Vagina (tissue), 2 donors: ENCODE results near the gene SLC9A4. TPM values are rescaled to one million over a fixed set of nuclear protein-coding genes. Genes with fewer than 3 reads are reported as not detected.

Experiments used
- DNase-seq, 2 donors: peaks; one replicate each; pipeline ENCODE4 v3.0.0-alpha.2; 2017; ENCODE audit errors: extremely low spot score in 2 of 2
- H3K27ac ChIP-seq: fragments of 200-600 bp; sonication (generic); one replicate; pipeline ENCODE4 v1.5.1; 2019
- H3K27me3 ChIP-seq: fragments of 200-600 bp; sonication (generic); one replicate; pipeline ENCODE4 v1.5.1; 2019
- H3K36me3 ChIP-seq, 2 donors: fragments of 200-600 bp; sonication (generic); one replicate each; pipeline ENCODE4 v1.5.1; 2017 to 2019
- H3K4me1 ChIP-seq: fragments of 200-600 bp; sonication (generic); one replicate; pipeline ENCODE4 v1.5.1; 2019
- H3K4me3 ChIP-seq, 2 donors: fragments of 200-600 bp; sonication (generic); 1 replicate in 1 of 2; 2 replicates in 1 of 2; pipeline ENCODE4 v1.5.1; 2016 to 2019
- H3K9me3 ChIP-seq: fragments of 200-600 bp; sonication (generic); one replicate; pipeline ENCODE4 v1.5.1; 2019
- POLR2A ChIP-seq, 2 donors: fragments of 450-650 bp; IDR thresholded peaks; one replicate each; pipeline ENCODE4 v1.6.1; 2017; ENCODE audit warnings: antibody characterized with exemption in 2 of 2, mild to moderate bottlenecking in 2 of 2, moderate library complexity in 2 of 2
- POLR2AphosphoS5 ChIP-seq, 2 donors: sonication (generic); formaldehyde crosslinking; IDR thresholded peaks; one replicate each; pipeline ENCODE4 v1.9.0; 2017; ENCODE audit warnings: antibody characterized with exemption in 2 of 2, mild to moderate bottlenecking in 2 of 2, low read depth in 1 of 2; ENCODE audit not compliant: insufficient read depth in 1 of 2
- intact Hi-C: fragments of 100-400 bp; cut with DNase I; formaldehyde crosslinking; loops from one replicate; pipeline ENCODE4 v1.15.1; 2023
- total RNA-seq: library from RNA; depleted of rRNA; stranded (reverse); fragments of >200 nt; gene quantifications from one replicate; pipeline ENCODE4 v1.2.3, GENCODE V29; 2016
- TF ChIP-seq, protein P1 (sequence below), 3 experiments: fragments of 450-650 bp in 2 of 3; fragments of 200-600 bp in 1 of 3; sonication (generic) in 1 of 3; IDR thresholded peaks; one replicate each; pipeline ENCODE4 v1.5.1; 2017 to 2019; ENCODE audit warnings: antibody characterized with exemption in 3 of 3, mild to moderate bottlenecking in 2 of 3, moderate library complexity in 2 of 3

Gene SLC9A4
- total RNA-seq, 1 donor from 2014 or later, result not detected

DNA sequence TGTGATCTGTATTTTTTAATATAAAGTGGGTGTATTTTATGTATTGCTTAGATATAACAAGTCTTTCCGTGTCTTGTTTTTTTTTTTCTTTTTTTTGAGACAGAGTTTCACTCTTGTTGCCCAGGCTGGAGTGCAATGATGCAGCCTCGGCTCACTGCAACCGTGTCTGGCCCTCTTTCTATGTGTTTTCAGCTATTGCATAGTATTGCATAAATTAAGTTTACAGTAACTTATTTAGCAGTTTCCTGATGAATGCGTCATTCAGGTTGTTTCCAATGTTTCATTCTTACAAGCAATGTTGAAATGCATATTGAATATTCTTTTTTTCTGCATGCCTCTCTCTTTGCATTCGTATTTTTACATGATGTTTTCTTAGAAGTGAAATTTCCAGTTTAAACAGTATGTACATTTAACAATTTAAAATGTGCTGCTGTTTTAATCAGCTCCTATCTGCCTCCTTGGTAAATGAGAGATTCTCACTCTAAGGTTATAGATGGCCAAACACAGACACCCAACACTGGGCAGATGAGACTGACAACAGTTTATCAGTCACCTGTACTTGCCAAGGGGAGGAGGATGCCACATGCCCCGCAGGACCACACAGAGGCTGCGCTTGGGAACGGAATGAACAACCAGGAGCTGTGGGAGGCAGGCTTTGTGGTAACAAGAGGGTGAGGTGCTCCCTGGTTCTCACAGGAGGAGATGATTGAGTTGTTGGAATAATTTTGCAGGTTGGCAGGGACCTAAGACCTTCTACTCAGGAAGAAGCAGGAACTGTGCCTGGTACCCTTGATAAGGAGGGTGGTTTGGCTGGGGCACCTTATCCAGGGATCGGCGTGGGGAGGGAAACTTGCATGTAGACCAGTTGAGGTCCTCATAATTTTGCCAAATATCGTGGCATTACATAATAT is 7.5 kb downstream of the SLC9A4 start:
- Histone ChIP-seq H3K27me3 (no peaks in the 10 kb centered on the region), H3K36me3 (no peaks in the 10 kb centered on the region), H3K9me3 (no peaks in the 10 kb centered on the region), H3K27ac (no peak overlapping the region), H3K4me1 (no peaks in the 10 kb centered on the region), H3K4me3 (no peak overlapping the region)
- no peak for TF ChIP-seq POLR2AphosphoS5 (IDR thresholded peaks at IDR 0.05; ENCODE audit: insufficient read depth in 1 of 2, low read depth in 1 of 2)
- TF ChIP-seq, protein P1, sequence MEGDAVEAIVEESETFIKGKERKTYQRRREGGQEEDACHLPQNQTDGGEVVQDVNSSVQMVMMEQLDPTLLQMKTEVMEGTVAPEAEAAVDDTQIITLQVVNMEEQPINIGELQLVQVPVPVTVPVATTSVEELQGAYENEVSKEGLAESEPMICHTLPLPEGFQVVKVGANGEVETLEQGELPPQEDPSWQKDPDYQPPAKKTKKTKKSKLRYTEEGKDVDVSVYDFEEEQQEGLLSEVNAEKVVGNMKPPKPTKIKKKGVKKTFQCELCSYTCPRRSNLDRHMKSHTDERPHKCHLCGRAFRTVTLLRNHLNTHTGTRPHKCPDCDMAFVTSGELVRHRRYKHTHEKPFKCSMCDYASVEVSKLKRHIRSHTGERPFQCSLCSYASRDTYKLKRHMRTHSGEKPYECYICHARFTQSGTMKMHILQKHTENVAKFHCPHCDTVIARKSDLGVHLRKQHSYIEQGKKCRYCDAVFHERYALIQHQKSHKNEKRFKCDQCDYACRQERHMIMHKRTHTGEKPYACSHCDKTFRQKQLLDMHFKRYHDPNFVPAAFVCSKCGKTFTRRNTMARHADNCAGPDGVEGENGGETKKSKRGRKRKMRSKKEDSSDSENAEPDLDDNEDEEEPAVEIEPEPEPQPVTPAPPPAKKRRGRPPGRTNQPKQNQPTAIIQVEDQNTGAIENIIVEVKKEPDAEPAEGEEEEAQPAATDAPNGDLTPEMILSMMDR (IDR thresholded peaks at IDR 0.05), result no peak
- TF ChIP-seq POLR2A (IDR thresholded peaks at IDR 0.05), result no peak
- intact Hi-C loops, result no loop called here
- DNase-seq, result no peak

DNA sequence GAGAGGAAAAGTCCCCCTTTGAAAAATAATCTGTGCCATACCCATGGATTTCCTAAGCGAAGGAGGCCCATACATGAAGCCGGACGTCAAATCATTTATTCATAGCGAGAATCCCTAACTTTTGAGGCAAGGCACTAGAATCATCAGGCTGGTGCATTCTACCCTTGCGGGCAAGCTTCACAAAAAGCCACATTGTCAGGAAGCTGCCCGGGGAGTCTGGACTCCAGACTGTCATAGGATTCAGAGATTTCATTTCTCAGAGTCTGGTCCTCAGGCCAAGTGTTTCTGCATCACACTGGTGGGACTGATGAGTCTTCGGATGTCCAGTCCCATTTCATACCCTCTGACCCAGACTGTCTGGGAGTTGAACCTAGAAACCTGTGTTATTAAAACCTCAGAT is 8.9 kb downstream of the SLC9A4 start:
- no peak for DNase-seq
- no peaks in the 10 kb centered on the region for H3K27me3 ChIP-seq
- no peak overlapping the region for H3K4me3 ChIP-seq
- H3K27ac ChIP-seq, result no peak overlapping the region
- TF ChIP-seq POLR2A (IDR thresholded peaks at IDR 0.05) (no peak), POLR2AphosphoS5 (IDR thresholded peaks at IDR 0.05; ENCODE audit: insufficient read depth in 1 of 2, low read depth in 1 of 2) (no peak)
- TF ChIP-seq, protein P1 (IDR thresholded peaks at IDR 0.05), result no peak
- no peaks in the 10 kb centered on the region for H3K9me3 ChIP-seq
- H3K36me3 ChIP-seq, result no peaks in the 10 kb centered on the region
- peaks cover 4% of the 10 kb centered on the region for H3K4me1 ChIP-seq
- intact Hi-C loops, result no loop called here

DNA sequence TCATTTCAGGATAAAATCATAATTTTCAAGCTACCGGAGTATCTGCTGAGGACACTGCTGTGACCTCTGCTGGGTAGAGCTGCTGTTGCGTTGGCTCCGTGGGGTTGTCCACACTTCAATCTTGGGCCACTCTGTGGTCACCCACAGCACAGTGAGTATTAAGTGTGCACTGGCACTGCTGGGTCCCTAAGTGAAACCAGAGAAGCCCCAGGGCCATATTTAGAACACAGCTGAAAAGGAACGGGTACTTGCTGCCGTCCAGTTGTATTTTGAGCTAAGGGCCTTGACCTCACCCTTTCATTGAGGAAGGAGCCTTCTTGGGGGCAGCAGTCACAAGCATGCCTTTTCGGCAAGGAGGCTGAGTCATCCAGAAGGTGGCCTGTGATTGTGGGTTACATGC is 10.1 kb downstream of the SLC9A4 start:
- DNase-seq, result no peak
- intact Hi-C loops, result no loop called here
- Histone ChIP-seq H3K4me3 (no peak overlapping the region), H3K36me3 (no peaks in the 10 kb centered on the region), H3K27ac (no peak overlapping the region), H3K4me1 (peaks cover 14% of the 10 kb centered on the region), H3K27me3 (no peaks in the 10 kb centered on the region), H3K9me3 (no peaks in the 10 kb centered on the region)
- TF ChIP-seq, protein P1 (IDR thresholded peaks at IDR 0.05), result no peak
- no peak for TF ChIP-seq POLR2AphosphoS5 (IDR thresholded peaks at IDR 0.05; ENCODE audit: insufficient read depth in 1 of 2, low read depth in 1 of 2)
- TF ChIP-seq POLR2A (IDR thresholded peaks at IDR 0.05), result no peak

DNA sequence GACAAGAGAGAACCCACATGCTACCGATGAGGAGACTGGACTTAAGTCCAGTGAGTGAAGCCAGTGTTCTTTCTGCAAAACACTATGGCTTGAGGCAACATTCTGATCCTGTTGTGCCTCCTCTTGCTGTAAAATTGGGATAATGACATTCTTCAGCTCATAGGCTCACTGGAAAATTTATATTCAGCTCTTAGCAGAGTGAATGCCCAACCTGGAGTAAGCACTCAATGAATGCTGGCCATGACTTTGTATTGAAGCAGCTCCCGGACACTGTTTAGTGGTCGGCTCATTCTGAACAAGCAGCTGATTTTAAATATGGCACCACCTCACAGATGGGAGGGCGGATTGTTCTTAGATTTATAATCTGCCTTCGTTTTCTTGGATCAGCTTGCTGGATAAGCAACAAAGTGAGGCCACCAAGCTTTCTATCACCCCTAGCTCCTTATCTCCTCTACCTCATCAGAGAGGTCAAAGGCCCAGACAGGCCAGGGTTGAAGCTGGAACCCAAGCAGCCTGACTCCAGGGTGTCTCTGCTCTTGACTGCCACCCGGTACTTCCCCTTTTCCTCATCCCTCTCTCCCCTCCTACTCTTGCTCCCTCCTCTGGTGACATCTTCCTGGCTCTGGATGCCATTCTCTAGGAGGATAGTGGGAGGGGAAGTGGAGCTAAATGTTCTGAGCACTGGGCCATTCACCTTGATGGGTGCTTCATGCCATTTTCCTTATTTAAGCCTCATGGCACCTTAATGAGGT is 11.5 kb downstream of the SLC9A4 start:
- peaks cover 14% of the 10 kb centered on the region for H3K4me1 ChIP-seq
- H3K9me3 ChIP-seq, result no peaks in the 10 kb centered on the region
- TF ChIP-seq POLR2AphosphoS5 (IDR thresholded peaks at IDR 0.05; ENCODE audit: insufficient read depth in 1 of 2, low read depth in 1 of 2), result no peak
- intact Hi-C loops, result no loop called here
- no peaks in the 10 kb centered on the region for H3K27me3 ChIP-seq
- no peaks in the 10 kb centered on the region for H3K36me3 ChIP-seq
- no peak overlapping the region for H3K27ac ChIP-seq
- no peak overlapping the region for H3K4me3 ChIP-seq
- no peak for DNase-seq

DNA sequence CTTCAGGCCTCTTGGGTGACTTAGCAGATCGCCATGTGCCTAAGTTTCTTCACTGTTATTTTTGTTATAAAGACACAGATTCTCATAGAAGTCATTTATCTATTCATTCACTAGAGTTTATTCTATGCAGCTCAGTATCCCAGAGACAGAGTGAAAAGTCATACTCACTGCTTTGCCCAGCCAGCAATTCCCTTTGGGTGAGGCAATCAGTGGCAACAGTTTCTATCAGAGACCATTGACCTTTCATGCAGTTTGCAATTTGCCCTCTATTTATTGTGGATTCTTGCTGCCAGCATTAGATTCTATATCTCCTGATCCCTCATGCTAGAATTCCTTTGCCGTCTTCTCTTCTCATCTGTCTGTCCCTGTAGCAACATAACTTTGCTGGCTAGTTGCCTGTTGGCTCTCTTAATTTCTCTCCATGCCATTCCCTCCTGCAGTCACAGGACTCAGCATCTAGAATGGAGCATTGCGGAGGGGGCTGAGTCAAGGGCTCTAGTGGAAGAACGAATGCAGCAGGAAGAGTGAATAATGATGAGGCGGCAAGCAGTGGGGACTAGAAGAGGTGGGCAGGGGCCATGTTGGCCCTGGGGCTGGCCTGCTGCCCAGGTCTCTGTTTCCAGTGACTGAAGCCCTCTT is 12.2 kb downstream of the SLC9A4 start:
- DNase-seq, result no peak
- no peaks in the 10 kb centered on the region for H3K9me3 ChIP-seq
- H3K4me3 ChIP-seq, result no peak overlapping the region

More for the DNA sequence above, 12.2 kb downstream of the SLC9A4 start:
- Histone ChIP-seq H3K4me1 (peaks cover 14% of the 10 kb centered on the region), H3K27ac (no peak overlapping the region), H3K27me3 (no peaks in the 10 kb centered on the region), H3K36me3 (no peaks in the 10 kb centered on the region)
- TF ChIP-seq POLR2AphosphoS5 (IDR thresholded peaks at IDR 0.05; ENCODE audit: insufficient read depth in 1 of 2, low read depth in 1 of 2), result no peak
- TF ChIP-seq POLR2A (IDR thresholded peaks at IDR 0.05), result no peak
- TF ChIP-seq, protein P1 (IDR thresholded peaks at IDR 0.05), result no peak
- intact Hi-C loops, result no loop called here
